Upper lobe of left lung (tissue), 6 donors: Measurements from ENCODE around the gene CLDN6. TPM values are rescaled to one million over a fixed set of nuclear protein-coding genes. Genes with fewer than 3 reads are reported as not detected.
"Not testable (repeated sequence)": the region's sequence is repeated elsewhere in the genome, so short reads cannot be mapped to it uniquely, and the experiment has no call there.

Source experiments
- ATAC-seq, 2 donors: fragments of 200-7000 bp; cut with Tn5 transposase; one replicate each; pipeline ENCODE4 v1.9.1; 2022; ENCODE audit warnings: mild to moderate bottlenecking in 2 of 2, moderate library complexity in 2 of 2; ENCODE audit not compliant: low FRiP score in 2 of 2
- DNase-seq, 2 donors: peaks; one replicate each; pipeline ENCODE4 v3.0.0-alpha.2; 2019 to 2020
- H3K27ac ChIP-seq, 4 donors: fragments of 200-600 bp; sonication (generic); one replicate each; pipeline ENCODE4 v1.5.1; 2016 to 2019
- H3K27me3 ChIP-seq, 4 donors: fragments of 200-600 bp; sonication (generic); one replicate each; pipeline ENCODE4 v1.5.1; 2017 to 2019
- H3K36me3 ChIP-seq, 4 donors: fragments of 200-600 bp; sonication (generic); one replicate each; pipeline ENCODE4 v1.5.1; 2016 to 2019
- H3K4me1 ChIP-seq, 4 donors: fragments of 200-600 bp; sonication (generic); one replicate each; pipeline ENCODE4 v1.5.1; 2018 to 2019
- H3K4me3 ChIP-seq, 4 donors: fragments of 200-600 bp; sonication (generic); one replicate each; pipeline ENCODE4 v1.5.1; 2017 to 2019; ENCODE audit warnings: mild to moderate bottlenecking in 2 of 4, moderate library complexity in 1 of 4
- H3K9me3 ChIP-seq, 4 donors: fragments of 200-600 bp; sonication (generic); one replicate each; pipeline ENCODE4 v1.5.1; 2018 to 2019
- EP300 ChIP-seq, 4 donors: sonication (generic); formaldehyde crosslinking; IDR thresholded peaks; one replicate each; pipeline ENCODE4 v1.5.1; 2017; ENCODE audit warnings: antibody characterized with exemption in 4 of 4, control low read depth in 2 of 4
- POLR2A ChIP-seq, 4 donors: fragments of 450-650 bp; IDR thresholded peaks; one replicate each; pipeline ENCODE4 v1.5.1; 2016 to 2017; ENCODE audit warnings: antibody characterized with exemption in 4 of 4, mild to moderate bottlenecking in 2 of 4
- POLR2AphosphoS5 ChIP-seq, 2 donors: sonication (generic); formaldehyde crosslinking; IDR thresholded peaks; one replicate each; pipeline ENCODE4 v1.5.1; 2017; ENCODE audit warnings: antibody characterized with exemption in 2 of 2
- WGBS, 2 donors: methylation state at CpG; one replicate each; pipeline ENCODE4 v1.1.5; 2017 to 2018; 5-methylcytosine and 5-hydroxymethylcytosine counted together
- total RNA-seq, 6 donors: library from RNA; depleted of rRNA in 4 of 6; stranded (reverse); fragments of >200 nt in 4 of 6; gene quantifications; one replicate each; pipeline versions ENCODE4 v1.1.0 to v1.2.1, GENCODE V29; 2016 to 2021
- TF ChIP-seq, protein P1 (sequence below), 6 experiments: fragments of 450-650 bp in 4 of 6; fragments of 200-600 bp in 2 of 6; sonication (generic) in 2 of 6; IDR thresholded peaks; one replicate each; pipeline ENCODE4 v1.5.1; 2016 to 2019; ENCODE audit warnings: antibody characterized with exemption in 6 of 6
- donor health status: DM: no; HTN: no; CAD: no; lungs with moderate emphysema.
- donor health status: DM: no; HTN: yes; CAD: no; lungs with severe emphysema.

Gene CLDN6
- total RNA-seq, 6 donors from 2014 or later = 0.30 to 1.9 (median 0.72) TPM; not detected in 3

DNA sequence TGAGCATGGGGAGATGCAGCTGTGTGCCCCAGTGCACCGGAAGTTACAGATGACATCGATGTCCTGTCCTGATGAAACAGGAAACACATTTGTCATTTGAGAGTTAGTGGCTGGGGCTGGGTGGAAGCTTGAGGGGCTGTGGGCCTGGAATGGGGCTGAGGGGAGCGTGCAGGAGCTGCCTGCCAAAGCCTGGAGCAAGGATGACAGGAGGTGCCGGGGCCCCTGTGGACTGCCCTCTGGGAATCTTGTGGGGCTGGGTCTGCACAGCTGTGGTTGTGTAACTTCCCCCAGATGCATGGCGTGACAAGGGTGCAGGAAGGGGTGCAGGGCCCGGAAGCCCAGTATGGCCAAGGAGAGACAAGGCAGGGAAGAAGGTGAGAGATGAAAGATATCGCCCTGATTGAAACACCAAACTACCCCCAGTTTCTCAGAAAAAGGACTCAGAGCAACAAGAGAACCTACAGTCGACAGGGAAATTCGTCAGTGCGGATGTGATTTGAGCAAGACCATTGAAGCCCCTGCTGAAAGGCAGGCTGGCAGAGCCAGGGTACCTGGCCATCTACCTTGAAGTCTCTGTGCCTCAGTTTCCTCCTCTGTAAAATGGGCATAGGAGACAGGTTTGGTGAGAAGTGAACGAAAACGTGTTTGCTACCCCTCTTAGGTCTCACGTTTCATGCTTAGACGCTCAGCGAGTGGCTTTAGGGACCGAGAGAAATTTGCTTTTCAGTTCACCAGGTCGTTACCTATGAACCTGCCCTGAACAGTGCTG is 37.2 kb upstream of the CLDN6 start:
- H3K4me1 ChIP-seq = peaks cover 15 to 40% (median 24%) of the 10 kb centered on the region in 4 donors
- no peaks in the 10 kb centered on the region for H3K9me3 ChIP-seq
- no peak for ATAC-seq
- TF ChIP-seq, protein P1, sequence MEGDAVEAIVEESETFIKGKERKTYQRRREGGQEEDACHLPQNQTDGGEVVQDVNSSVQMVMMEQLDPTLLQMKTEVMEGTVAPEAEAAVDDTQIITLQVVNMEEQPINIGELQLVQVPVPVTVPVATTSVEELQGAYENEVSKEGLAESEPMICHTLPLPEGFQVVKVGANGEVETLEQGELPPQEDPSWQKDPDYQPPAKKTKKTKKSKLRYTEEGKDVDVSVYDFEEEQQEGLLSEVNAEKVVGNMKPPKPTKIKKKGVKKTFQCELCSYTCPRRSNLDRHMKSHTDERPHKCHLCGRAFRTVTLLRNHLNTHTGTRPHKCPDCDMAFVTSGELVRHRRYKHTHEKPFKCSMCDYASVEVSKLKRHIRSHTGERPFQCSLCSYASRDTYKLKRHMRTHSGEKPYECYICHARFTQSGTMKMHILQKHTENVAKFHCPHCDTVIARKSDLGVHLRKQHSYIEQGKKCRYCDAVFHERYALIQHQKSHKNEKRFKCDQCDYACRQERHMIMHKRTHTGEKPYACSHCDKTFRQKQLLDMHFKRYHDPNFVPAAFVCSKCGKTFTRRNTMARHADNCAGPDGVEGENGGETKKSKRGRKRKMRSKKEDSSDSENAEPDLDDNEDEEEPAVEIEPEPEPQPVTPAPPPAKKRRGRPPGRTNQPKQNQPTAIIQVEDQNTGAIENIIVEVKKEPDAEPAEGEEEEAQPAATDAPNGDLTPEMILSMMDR (IDR thresholded peaks at IDR 0.05) = no peak
- no peak for TF ChIP-seq POLR2AphosphoS5 (IDR thresholded peaks at IDR 0.05)
- TF ChIP-seq EP300 (IDR thresholded peaks at IDR 0.05) = no peak
- no peak for TF ChIP-seq POLR2A (IDR thresholded peaks at IDR 0.05)
- H3K27me3 ChIP-seq = no peaks in the 10 kb centered on the region
- no peaks in the 10 kb centered on the region for H3K36me3 ChIP-seq
- WGBS, 2 donors = 63 to 72% methylated on average over 16 to 17 of the region's 17 CpGs
- no peak overlapping the region for H3K4me3 ChIP-seq
- peak overlapping the region in 3 of 4 donors; percentile 10 to 67 (median 61) for H3K27ac ChIP-seq
- DNase-seq = peak in 1 of 2 donors; percentile 45

DNA sequence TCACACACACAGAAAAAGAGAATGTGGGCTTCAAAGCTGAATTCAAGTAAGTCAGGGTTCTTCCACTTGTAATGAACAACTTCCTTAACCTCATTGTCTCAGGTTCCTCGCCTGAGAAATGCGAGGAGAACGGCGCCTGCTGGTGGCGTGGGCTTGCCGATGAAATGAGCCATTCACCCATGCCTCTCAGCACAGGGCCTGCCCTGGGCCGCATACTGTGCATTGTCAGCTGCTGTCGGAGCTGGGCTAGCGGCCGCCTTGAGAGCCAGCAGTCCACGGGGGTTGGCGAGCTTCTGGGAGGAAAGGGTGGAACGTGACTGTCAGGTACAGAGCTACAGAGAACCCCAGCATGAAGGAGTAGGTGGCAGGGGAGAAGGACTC is 35.3 kb upstream of the CLDN6 start:
- not testable (repeated sequence) for H3K36me3 ChIP-seq, H3K9me3 ChIP-seq, H3K4me3 ChIP-seq, DNase-seq, ATAC-seq, H3K27me3 ChIP-seq
- peaks cover 9 to 34% (median 12%) of the 10 kb centered on the region in 4 donors for H3K4me1 ChIP-seq
- 76 to 81% methylated on average over 6 to 9 of the region's 13 CpGs for WGBS, 2 donors
- H3K27ac ChIP-seq = peak overlapping the region in 2 of 4 donors; percentile 19 to 85

DNA sequence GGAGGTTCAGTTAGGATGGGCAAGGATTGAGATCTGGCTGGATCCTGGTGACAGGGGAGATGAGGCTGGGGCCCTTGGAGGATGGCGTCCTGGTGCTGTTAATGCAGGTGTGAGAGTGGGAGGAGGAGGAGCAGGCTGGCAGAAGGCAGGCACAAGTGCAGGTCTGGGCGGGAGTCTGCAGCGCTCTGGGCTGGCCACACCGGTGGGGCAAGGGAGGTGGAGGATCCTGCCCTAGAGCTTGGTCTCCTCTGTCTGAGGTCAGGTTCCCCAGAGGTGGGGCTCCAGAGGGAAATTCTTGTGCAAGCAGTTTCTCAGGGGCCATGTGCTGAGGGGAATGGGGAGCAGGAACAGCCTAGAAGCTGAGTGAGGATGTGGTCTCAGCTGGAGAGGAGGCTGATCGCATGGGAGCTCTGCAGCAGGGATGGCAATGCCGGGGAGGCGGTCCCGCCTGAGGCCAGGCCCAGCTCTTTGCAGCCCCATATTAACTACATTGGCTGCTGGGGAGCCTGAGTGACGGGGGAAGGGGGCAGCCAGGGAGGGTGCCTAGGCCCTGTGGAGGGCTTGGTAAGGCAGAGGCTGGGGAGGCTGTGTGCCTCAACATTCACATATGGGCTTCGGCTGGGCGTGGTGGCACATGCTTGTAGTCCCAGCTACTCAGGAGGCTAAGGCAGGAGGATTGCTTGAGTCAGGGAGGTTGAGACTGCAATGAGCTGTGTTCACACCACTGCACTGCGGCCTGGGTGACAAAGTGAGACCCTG is 34.8 kb upstream of the CLDN6 start:
- Histone ChIP-seq H3K4me1 (peaks cover 4 to 28% (median 7%) of the 10 kb centered on the region in 4 donors), H3K27ac (peak overlapping the region in 3 of 4 donors; percentile 19 to 85 (median 48))
- ATAC-seq = peak; percentile 20 to 41
- not testable (repeated sequence) for DNase-seq, H3K36me3 ChIP-seq, H3K9me3 ChIP-seq, H3K4me3 ChIP-seq, H3K27me3 ChIP-seq
- WGBS, 2 donors = 77 to 85% methylated on average over 6 to 10 of the region's 12 CpGs

DNA sequence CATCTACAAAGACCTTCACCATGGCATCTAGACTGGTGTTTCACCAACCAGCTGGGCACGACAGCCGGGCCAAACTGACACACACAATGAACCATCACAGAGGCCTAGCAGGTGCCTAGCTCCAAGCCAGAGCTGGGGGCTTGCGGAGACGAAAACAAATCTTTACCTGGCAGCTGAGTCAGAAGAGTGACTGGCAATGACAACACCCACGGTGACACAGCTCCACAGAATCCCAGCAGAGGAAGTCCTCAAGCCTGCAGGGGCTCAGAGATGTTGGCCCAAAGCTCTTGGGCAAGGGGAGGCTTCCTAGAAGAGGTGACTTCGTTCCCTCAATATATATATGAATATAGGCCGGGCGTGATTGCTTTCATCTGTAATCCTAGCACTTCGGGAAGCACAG is 33.5 kb upstream of the CLDN6 start:
- H3K9me3 ChIP-seq = no peaks in the 10 kb centered on the region
- H3K4me3 ChIP-seq = no peak overlapping the region
- H3K4me1 ChIP-seq = peaks cover 7 to 31% (median 15%) of the 10 kb centered on the region in 4 donors
- TF ChIP-seq POLR2AphosphoS5 (IDR thresholded peaks at IDR 0.05) = peak in 1 of 2 donors; percentile 25
- TF ChIP-seq, protein P1 (IDR thresholded peaks at IDR 0.05) = no peak
- no peak for TF ChIP-seq POLR2A (IDR thresholded peaks at IDR 0.05)
- peak overlapping the region; percentile 59 to 85 (median 70) for H3K27ac ChIP-seq
- H3K27me3 ChIP-seq = peaks cover 0 to 12% (median 10%) of the 10 kb centered on the region in 4 donors
- WGBS, 2 donors = 47 to 78% methylated on average over 9 of the region's 9 CpGs
- H3K36me3 ChIP-seq = no peaks in the 10 kb centered on the region
- ATAC-seq = no peak
- DNase-seq = peak in 1 of 2 donors; percentile 67

DNA sequence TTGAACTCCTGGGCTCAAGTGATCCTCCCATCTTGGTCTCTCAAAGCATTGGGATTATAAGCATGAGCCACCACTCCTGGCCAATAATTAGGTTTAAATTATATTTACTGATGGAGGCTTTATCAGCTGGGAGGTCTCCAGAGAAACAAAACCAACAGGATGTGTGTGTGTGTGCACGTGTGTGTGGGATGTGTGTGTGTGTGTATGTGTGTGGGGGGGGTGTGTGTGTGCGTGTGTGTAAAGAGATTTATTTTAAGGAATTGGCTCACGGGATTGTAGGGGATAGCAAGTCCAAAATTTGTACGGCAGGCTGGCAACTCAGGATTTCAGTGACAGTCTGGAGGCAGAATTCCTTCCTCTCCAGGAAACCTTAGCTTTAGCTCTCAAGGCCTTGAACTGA is 33.0 kb upstream of the CLDN6 start:
- 16 to 38% methylated on average over 4 of the region's 4 CpGs for WGBS, 2 donors
- DNase-seq (no peak), ATAC-seq (no peak)
- TF ChIP-seq POLR2A (IDR thresholded peaks at IDR 0.05) (no peak), EP300 (IDR thresholded peaks at IDR 0.05) (no peak), POLR2AphosphoS5 (IDR thresholded peaks at IDR 0.05) (no peak)
- TF ChIP-seq, protein P1 (IDR thresholded peaks at IDR 0.05) = no peak
- Histone ChIP-seq H3K27me3 (peaks cover 0 to 17% (median 15%) of the 10 kb centered on the region in 4 donors), H3K36me3 (no peaks in the 10 kb centered on the region), H3K4me1 (peaks cover 12 to 36% (median 20%) of the 10 kb centered on the region in 4 donors), H3K9me3 (no peaks in the 10 kb centered on the region), H3K4me3 (no peak overlapping the region), H3K27ac (peak overlapping the region; percentile 59 to 85 (median 70))
